GM15510 (cell line): ENCODE data around the gene DIP2C.

Source experiments
- POLR2A ChIP-seq: IDR thresholded peaks from 3 replicates; pipeline ENCODE4 v1.6.1; 2011; ENCODE audit warnings: borderline replicate concordance; ENCODE audit not compliant: insufficient read length; ENCODE audit errors: extremely low read depth

DIP2C gene

DNA sequence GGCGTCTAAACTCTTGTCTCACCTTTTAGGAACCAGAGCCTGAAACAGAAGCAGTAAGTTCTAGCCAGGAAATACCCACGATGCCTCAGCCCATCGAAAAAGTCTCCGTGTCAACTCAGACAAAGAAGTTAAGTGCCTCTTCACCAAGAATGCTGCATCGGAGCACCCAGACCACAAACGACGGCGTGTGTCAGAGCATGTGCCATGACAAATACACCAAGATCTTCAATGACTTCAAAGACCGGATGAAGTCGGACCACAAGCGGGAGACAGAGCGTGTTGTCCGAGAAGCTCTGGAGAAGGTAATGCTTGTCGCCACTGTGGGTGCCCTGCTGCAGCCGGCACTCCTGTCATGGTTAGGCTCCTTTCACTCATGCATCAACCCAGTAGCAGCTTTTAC is 441.2 kb downstream of the DIP2C start:
- no peak for TF ChIP-seq POLR2A

DNA sequence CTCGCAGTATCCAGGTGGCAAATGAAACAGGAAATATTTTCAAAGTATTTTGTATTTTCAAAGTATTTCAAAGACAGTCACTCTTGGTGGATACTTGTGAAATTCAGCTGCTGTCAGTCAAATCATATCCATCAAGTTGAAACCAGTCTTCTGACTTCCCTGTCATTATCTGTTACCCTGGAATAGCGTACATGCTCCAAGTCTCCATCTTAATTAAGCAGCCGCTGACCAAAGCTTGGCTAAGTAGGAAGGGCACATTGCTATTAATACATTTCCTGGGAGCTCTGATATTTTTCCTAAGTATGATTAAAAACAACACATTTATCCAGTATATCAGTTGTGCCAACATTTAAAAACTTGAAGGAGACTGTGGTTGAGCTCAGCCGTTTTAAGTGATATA is 442.0 kb downstream of the DIP2C start:
- TF ChIP-seq POLR2A = no peak

DNA sequence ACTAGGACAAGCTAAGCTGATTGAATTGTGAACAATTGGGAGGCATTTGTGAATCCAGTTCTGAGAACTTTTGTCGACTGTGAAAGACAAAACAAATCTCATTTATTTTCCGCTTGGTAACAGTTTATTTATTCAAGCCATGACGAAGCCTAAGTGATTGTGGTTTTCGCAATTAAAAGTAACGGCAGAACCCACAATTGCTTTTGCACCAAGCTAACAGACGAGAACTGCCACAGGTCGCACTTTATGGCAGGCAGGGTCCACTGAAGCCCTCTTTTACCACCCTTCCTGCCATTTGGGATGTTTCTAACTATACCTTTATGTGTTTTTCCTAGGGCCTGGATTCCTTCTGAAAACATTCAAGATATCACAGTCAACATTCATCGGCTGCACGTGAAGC is 443.0 kb downstream of the DIP2C start:
- no peak for TF ChIP-seq POLR2A

DNA sequence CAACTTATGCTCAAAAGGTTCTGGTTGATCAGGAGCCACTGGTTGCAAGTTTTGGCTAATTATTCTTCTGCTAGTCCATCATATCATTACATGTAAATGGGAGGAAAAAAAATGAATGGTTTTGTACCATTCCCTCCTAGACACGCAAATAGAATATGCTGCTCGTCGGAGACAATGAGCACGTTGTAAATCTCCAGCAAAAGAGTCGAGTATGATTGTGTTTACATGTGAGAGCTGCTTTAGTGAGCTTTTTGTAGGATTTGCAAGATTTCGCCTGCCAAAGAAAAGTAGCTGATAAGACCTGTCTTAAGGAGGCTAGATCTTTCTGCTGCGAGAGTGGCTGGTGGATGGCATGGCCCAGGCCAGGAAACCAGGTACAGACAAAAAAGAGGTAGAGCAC is 445.2 kb downstream of the DIP2C start:
- no peak for TF ChIP-seq POLR2A

DNA sequence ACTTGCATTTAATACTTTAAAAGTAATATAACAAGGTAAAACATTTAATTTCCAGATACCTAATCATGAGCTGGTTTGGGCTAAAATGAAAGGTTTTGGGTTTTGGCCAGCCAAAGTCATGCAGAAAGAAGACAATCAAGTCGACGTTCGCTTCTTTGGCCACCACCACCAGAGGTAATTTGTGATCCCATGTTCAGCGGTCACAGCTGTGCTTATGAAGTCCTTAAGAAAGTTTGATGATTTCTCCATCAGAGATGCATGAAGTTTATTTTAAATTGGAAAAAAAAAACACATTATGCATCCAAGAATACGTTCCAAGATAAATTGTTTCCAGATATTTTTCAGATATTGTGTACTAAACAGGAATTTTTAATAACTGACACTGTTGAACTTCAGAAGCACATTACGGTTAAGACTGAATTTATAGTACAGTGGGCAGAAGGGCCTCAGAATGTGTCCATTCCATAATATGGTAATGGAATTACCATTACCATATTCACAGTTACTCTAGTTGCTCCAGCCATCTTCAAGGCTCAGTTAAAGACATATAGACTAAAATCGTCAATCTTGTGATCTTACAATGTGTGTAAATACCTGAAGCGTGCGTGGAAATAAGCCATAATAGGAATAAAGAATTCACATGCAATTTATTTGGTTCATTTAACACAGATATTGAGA is 447.4 kb downstream of the DIP2C start:
- TF ChIP-seq POLR2A = no peak

DNA sequence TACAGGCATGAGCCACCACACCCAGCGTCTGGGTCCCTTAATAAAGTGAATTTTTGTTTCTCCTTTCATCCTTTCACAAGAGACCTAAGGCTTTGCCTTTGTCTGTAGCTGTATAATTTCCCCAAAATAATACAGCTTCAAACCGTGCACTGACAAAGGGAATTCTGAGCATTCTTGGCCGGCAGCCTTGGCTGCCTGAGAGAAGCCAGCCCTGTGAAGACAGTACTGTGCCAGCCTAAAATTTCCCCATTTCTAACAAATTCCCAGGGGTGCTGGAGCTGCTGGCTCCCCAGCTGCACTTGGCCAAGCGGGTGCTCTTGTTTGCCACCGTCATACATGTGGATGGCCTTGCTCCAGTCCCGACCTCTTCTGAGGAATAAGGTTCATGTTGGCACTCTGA is 448.0 kb downstream of the DIP2C start:
- no peak for TF ChIP-seq POLR2A

DNA sequence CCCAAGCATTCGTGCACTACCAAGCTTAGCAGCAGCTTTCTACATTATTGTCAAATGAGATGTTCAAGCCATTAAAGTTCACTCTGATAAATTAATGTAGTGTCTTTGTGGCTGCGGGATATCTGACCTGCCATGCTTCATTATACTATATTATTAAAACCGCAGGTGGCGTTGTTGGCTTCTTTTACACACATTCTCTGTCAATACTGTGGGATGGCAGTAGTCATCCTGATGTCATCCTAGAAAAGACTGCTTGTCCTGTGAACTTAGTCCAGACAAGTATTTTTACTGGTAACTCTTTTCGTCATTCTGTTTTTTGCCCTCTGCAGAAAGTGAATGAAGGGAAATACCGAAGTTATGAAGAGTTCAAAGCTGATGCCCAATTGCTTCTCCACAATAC is 450.4 kb downstream of the DIP2C start:
- TF ChIP-seq POLR2A = no peak

DNA sequence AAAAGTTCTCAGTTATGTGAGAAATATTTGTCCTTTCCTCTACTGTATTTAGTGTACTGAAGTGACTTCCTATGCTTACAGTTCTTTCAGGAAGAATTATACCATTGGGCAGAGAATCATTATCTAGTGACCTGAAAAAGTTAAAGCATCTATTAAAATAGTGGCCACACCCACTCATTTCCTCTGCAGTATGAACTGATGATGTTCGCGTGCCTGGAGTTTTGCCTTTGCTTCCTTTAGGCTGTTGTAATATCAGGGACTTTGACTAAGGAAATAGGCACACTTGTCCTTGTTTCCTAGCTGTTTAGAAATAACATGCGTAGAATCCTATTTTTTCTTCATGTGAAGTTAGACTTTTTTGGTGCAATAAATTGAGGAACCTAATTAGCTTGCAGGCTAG is 453.6 kb downstream of the DIP2C start:
- TF ChIP-seq POLR2A = no peak

DNA sequence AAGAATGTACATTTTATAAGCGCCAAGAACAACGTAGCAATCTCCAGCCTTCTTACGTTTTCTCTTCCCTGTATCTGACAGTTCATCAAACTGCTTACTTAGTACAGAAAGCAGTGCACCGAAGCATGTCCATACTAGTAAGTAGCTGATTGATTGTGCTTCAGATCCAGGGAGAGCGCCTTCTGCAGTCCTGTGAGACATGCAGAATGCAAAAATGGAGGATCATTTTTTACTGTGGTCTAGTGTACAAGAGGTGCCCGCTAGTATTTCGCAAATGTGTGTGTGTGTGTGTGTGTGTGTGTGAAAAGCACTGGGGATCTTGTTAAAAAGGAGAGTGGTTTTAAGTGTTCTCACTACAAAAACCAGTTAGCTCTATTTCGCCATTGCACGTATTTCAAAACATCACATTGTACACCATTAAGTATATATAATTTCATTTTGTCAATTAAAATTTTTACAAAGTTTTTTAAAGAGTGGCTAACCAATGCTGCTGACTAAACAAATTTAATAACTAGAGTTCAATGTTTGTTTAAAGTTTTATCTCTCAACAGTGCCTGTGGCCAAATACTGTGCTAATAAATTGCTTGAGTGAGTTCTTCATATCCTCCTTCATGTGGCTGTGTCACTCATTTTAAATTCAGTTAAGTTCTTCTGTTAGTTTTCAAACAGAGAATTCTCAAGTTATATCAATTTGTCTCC is 454.6 kb downstream of the DIP2C start:
- TF ChIP-seq POLR2A = no peak

DNA sequence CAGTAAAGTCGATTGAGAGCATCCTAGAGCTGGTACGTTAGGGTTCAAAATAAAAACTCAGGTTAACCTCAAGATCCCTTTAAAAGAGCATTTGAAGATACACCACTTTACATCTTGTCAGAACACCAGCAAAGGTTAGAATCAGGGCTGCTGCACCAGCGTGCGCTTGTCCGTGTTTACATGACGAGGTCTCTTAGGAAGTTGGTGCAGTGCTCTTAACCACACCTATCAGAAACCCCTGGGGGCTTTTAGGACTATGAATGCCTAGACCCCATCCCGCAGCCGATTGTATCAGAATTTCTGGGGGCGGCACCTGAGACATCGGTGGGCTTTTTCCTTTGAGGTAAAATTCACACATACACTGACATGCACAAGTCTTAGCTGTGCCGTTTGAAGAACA is 456.6 kb downstream of the DIP2C start:
- no peak for TF ChIP-seq POLR2A

DNA sequence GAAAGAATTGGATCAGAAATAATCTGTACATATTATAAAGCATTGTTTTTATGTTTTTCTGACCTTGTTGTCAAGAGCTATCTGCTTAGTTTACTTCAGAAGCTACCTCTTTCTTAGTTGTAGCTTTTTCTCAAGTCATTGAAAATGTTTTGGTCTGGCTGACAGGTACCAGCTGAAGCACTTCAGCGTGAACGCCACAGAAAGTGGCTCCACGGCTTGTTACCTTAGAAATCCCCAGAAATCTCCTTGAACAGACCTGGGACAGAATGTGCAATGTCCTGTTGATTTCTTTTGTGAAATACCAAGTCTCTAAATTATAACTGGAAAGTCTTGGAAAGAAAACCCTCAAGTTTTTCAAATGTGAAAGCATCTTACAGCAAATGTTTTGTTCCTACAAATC is 457.4 kb downstream of the DIP2C start:
- no peak for TF ChIP-seq POLR2A

DNA sequence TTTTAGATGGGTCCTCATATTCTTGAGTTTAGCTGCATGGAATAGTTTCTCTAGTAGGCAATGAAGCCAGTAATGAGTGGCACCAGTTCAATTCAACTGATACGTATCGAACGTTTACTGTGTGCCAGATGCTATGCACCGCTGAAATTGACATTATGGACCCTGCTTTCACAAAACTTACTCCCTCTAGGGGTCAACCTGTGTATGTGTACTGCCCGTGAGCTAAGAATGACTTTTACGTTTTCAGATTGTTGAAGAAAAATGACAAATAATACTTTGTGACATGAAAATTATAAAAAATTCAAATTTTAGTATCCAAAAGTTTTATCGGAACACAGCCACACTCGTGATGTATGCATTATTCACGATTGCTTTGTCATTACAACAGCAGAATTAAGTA is 458.7 kb downstream of the DIP2C start:
- TF ChIP-seq POLR2A = no peak

DNA sequence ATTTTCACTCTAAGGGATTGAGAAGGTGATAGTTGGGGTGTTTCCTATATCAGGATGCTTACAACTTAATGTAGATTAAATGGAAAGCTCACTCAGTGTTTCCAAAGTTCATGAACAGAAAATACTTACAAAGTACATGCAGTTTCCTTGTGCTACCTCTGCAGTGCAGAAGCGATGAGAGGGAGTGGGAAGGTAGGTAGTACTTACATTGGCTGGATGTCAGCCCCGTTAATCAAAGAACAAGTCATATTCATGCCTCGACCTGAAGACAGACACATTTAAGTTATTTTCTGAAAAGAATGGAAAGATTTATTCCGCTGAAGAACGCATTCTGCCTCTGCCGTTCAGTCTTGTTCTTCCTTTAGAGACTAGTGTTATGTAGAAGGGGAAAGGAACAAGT is 461.1 kb downstream of the DIP2C start:
- no peak for TF ChIP-seq POLR2A

DNA sequence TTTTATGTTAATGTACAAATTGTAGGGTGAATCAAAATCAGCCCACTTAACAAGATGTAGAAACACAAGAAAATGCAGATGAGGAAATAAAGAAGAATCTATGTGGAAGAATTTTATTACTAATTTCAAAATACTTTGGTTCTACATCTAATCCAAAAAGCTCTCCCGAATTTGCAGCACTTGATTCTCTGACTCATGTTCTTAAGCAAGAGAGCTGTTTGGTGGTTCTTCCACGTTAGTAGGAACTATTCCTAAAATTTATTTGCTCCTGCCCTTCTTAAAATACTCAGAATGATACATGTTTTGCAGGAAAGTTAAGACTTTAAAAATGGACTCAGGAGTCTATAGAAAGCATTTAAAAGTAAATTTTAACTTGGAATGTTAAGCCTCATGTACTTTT is 462.5 kb downstream of the DIP2C start:
- no peak for TF ChIP-seq POLR2A

DNA sequence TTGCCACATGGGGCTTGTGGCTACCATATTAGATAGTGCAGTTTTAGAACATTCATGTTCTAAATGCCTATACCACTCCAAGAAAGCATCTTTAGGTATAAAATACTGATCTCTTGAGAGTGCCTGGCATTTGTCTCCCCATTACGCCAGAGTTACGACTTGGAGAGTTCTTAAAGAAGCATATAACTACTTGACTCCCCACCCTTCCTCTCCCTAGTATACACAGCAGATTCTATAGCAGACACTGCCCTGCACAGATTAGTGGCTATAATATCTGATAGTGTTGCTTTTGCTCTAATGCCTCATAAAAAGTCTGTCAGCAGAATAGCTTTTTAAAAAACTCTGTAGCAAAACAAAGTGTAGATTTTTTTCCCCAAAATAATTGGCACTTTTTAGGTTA is 463.4 kb downstream of the DIP2C start:
- no peak for TF ChIP-seq POLR2A

DNA sequence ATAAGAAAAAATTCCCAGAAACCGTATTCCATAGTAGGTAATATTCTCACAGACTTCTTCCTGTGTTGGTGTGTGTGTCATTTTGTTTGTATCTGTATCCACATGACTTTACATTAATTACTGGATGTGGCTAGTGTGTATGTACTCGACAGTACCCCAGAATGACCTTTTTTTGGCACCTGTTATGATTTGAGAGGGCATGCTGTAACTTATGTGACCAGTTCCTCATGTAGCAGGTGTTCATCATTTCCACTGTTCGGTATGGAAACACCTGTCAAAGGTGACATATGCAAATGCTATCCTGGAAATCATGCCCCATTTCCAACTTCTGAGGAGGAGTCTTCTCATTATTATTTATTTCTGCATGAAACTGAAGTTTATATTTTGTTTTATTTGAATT is 464.9 kb downstream of the DIP2C start:
- TF ChIP-seq POLR2A = no peak
